ENCODE data around the gene TCEAL1.

The TCEAL1 gene

GRCh38 chrX:103629318-103630170 is 769 bp downstream of the TCEAL1 start:
- Histone ChIP-seq H2AFZ (ENCODE audit: low read length) (no peak overlapping the region), H3K9me2 (ENCODE audit: low read depth, low read length) (no peaks in the 10 kb centered on the region), H4K20me1 (ENCODE audit: insufficient read depth, low read length) (no peaks in the 10 kb centered on the region), H3K9me3 (ENCODE audit: low read length) (no peaks in the 10 kb centered on the region), H3K4me3 (ENCODE audit: low read depth, low read length, poor library complexity, severe bottlenecking) (peak overlapping the region; percentile 49), H3K9ac (ENCODE audit: low read length) (peak overlapping the region; percentile 20; the same call in 1 of the 2 replicates), H3K27me3 (ENCODE audit: insufficient read depth, low read length) (no peaks in the 10 kb centered on the region), H3K27ac (ENCODE audit: low read depth, low read length, poor library complexity, severe bottlenecking) (no peak overlapping the region), H3K4me1 (ENCODE audit: insufficient read depth, low read length, severe bottlenecking) (no peaks in the 10 kb centered on the region), H3K4me2 (ENCODE audit: low read length) (peak overlapping the region; percentile 51), H3F3A (ENCODE audit: insufficient read depth, low read length) (no peaks in the 10 kb centered on the region), H3K36me3 (ENCODE audit: insufficient read depth, low read length) (no peaks in the 10 kb centered on the region), H3K79me2 (ENCODE audit: insufficient read depth, low read length) (no peaks in the 10 kb centered on the region)
- TF ChIP-seq EZH2 (IDR thresholded peaks at IDR 0.05; ENCODE audit: borderline replicate concordance, low read length) (no peak), CTCF (IDR thresholded peaks at IDR 0.05; ENCODE audit: low read length) (no peak)

- no peaks in the 10 kb centered on the region for H3K27me3 ChIP-seq (ENCODE audit: insufficient read depth, low read length)
- H3K36me3 ChIP-seq (ENCODE audit: insufficient read depth, low read length) = no peaks in the 10 kb centered on the region
- H4K20me1 ChIP-seq (ENCODE audit: insufficient read depth, low read length) = no peaks in the 10 kb centered on the region
- H3K79me2 ChIP-seq (ENCODE audit: insufficient read depth, low read length) = no peaks in the 10 kb centered on the region
- TF ChIP-seq EZH2 (IDR thresholded peaks at IDR 0.05; ENCODE audit: borderline replicate concordance, low read length) (no peak), CTCF (IDR thresholded peaks at IDR 0.05; ENCODE audit: low read length) (no peak)
- no peak overlapping the region for H3K4me2 ChIP-seq (ENCODE audit: low read length)
- no peak overlapping the region for H3K27ac ChIP-seq (ENCODE audit: low read depth, low read length, poor library complexity, severe bottlenecking)
- H3K9ac ChIP-seq (ENCODE audit: low read length) = no peak overlapping the region
- no peaks in the 10 kb centered on the region for H3F3A ChIP-seq (ENCODE audit: insufficient read depth, low read length)
- H2AFZ ChIP-seq (ENCODE audit: low read length) = no peak overlapping the region
- no peaks in the 10 kb centered on the region for H3K9me2 ChIP-seq (ENCODE audit: low read depth, low read length)
- H3K4me3 ChIP-seq (ENCODE audit: low read depth, low read length, poor library complexity, severe bottlenecking) = no peak overlapping the region
- no peaks in the 10 kb centered on the region for H3K9me3 ChIP-seq (ENCODE audit: low read length)
- H3K4me1 ChIP-seq (ENCODE audit: insufficient read depth, low read length, severe bottlenecking) = no peaks in the 10 kb centered on the region
These were observed 1.4 kb downstream of the TCEAL1 start for GRCh38 chrX:103630171-103630511.

- no peaks in the 10 kb centered on the region for H3K79me2 ChIP-seq (ENCODE audit: insufficient read depth, low read length)
- no peaks in the 10 kb centered on the region for H4K20me1 ChIP-seq (ENCODE audit: insufficient read depth, low read length)
- H3K4me2 ChIP-seq (ENCODE audit: low read length) = no peak overlapping the region
- H3K4me1 ChIP-seq (ENCODE audit: insufficient read depth, low read length, severe bottlenecking) = no peaks in the 10 kb centered on the region
- H3K9me3 ChIP-seq (ENCODE audit: low read length) = no peaks in the 10 kb centered on the region
- no peak overlapping the region for H3K27ac ChIP-seq (ENCODE audit: low read depth, low read length, poor library complexity, severe bottlenecking)
- H3K9me2 ChIP-seq (ENCODE audit: low read depth, low read length) = no peaks in the 10 kb centered on the region
- no peak for TF ChIP-seq CTCF (IDR thresholded peaks at IDR 0.05; ENCODE audit: low read length)
- H3K9ac ChIP-seq (ENCODE audit: low read length) = no peak overlapping the region
- no peaks in the 10 kb centered on the region for H3K36me3 ChIP-seq (ENCODE audit: insufficient read depth, low read length)
- H3K27me3 ChIP-seq (ENCODE audit: insufficient read depth, low read length) = no peaks in the 10 kb centered on the region
- no peak overlapping the region for H3K4me3 ChIP-seq (ENCODE audit: low read depth, low read length, poor library complexity, severe bottlenecking)
- H3F3A ChIP-seq (ENCODE audit: insufficient read depth, low read length) = no peaks in the 10 kb centered on the region
- no peak overlapping the region for H2AFZ ChIP-seq (ENCODE audit: low read length)
These were observed 2.4 kb downstream of the TCEAL1 start for GRCh38 chrX:103631145-103631544.

Measured in OCI-LY1 (cell line).